IMR-90 (cell line): ENCODE results near the gene ARRB1. TPM values are rescaled to one million over a fixed set of nuclear protein-coding genes. Genes with fewer than 3 reads are reported as not detected.
A peak's percentile ranks its signal among the peaks of the same experiment; 100 is the strongest.

Experiments
- ATAC-seq: fragments of 200-7000 bp; cut with Tn5 transposase; 2 replicates; pipeline ENCODE4 v1.9.1; 2020; ENCODE audit warnings: low read depth, mild to moderate bottlenecking, moderate library complexity
- BruUV-seq: library from RNA; stranded (reverse); fragments of 400-500 nt; replicated peaks from 2 replicates; lab custom pipeline; 2021; lab: Mats Ljungman, UMichigan
- CTCF ChIA-PET: fragments of 300-600 bp; formaldehyde crosslinking; extraction: SDS; loops from one replicate; lab custom pipeline; 2021; ENCODE audit warnings: antibody characterized with exemption; lab: Yijun Ruan, JAX
- POLR2A ChIA-PET: fragments of 300-600 bp; sonication (Branson Sonifier 250); formaldehyde crosslinking; loops from one replicate; lab custom pipeline; 2022; ENCODE audit warnings: antibody characterized with exemption; ENCODE audit not compliant: unreplicated experiment; lab: Charles Lee
- DNase-seq: peaks from one replicate; pipeline ENCODE4 v3.0.0; 2013
- H2AFZ ChIP-seq: replicated peaks from 2 replicates; pipeline ENCODE3; 2013; ENCODE audit warnings: low read length, mild to moderate bottlenecking; ENCODE audit not compliant: poor library complexity
- H2AK5ac ChIP-seq: 2 replicates; pipeline ENCODE4 v1.6.1; 2013; ENCODE audit warnings: low read depth, low read length, inconsistent platforms
- H2AK9ac ChIP-seq: replicated peaks from 2 replicates; pipeline ENCODE3; 2013; ENCODE audit warnings: mild to moderate bottlenecking, low read depth, low read length, moderate library complexity; ENCODE audit not compliant: poor library complexity
- H2BK120ac ChIP-seq: 2 replicates; pipeline ENCODE4 v1.6.1; 2013; ENCODE audit warnings: low read depth, low read length, inconsistent platforms
- H2BK15ac ChIP-seq: 3 replicates; pipeline ENCODE4 v1.6.1; 2013; ENCODE audit warnings: low read depth, low read length, inconsistent platforms
- H2BK20ac ChIP-seq: 2 replicates; pipeline ENCODE4 v1.6.1; 2013; ENCODE audit warnings: low read depth, mild to moderate bottlenecking, inconsistent platforms, low read length, moderate library complexity
- H2BK5ac ChIP-seq: 2 replicates; pipeline ENCODE4 v1.6.1; 2013; ENCODE audit warnings: mild to moderate bottlenecking, low read depth, low read length, inconsistent platforms; ENCODE audit not compliant: poor library complexity, severe bottlenecking
- H3K14ac ChIP-seq: replicated peaks from 2 replicates; pipeline ENCODE4 v1.6.1; 2013; ENCODE audit warnings: low read depth, low read length, inconsistent platforms
- H3K18ac ChIP-seq: 2 replicates; pipeline ENCODE4 v1.6.1; 2013; ENCODE audit warnings: low read depth, low read length, control low read depth
- H3K23ac ChIP-seq: 2 replicates; pipeline ENCODE4 v1.6.1; 2013; ENCODE audit warnings: low read depth, low read length, inconsistent platforms
- H3K27ac ChIP-seq: 2 replicates; pipeline ENCODE4 v1.5.1; 2013; ENCODE audit warnings: mild to moderate bottlenecking, control low read depth, low read length; ENCODE audit not compliant: insufficient read depth
- H3K27me3 ChIP-seq: 2 replicates; pipeline ENCODE4 v1.6.1; 2013; ENCODE audit warnings: low read length; ENCODE audit not compliant: control insufficient read depth, insufficient read depth
- H3K36me3 ChIP-seq: 2 replicates; pipeline ENCODE4 v1.6.1; 2013; ENCODE audit warnings: low read length, mixed read lengths; ENCODE audit not compliant: control insufficient read depth, insufficient read depth
- H3K4ac ChIP-seq: 2 replicates; pipeline ENCODE4 v1.6.1; 2013; ENCODE audit warnings: low read depth, low read length, inconsistent platforms
- H3K4me1 ChIP-seq: 2 replicates; pipeline ENCODE4 v1.6.1; 2013; ENCODE audit warnings: low read length, mixed read lengths; ENCODE audit not compliant: control insufficient read depth, insufficient read depth
- H3K4me2 ChIP-seq: 2 replicates; pipeline ENCODE4 v1.6.1; 2013; ENCODE audit warnings: low read depth, mild to moderate bottlenecking, control low read depth, low read length, moderate library complexity
- H3K4me3 ChIP-seq: 2 replicates; pipeline ENCODE4 v1.5.1; 2013; ENCODE audit warnings: low read depth, mild to moderate bottlenecking, control low read depth, low read length, moderate library complexity; ENCODE audit not compliant: insufficient read depth
- H3K56ac ChIP-seq: 2 replicates; pipeline ENCODE4 v1.6.1; 2013; ENCODE audit warnings: low read length, inconsistent platforms; ENCODE audit not compliant: insufficient read depth; ENCODE audit errors: extremely low read depth
- H3K79me1 ChIP-seq, 2 experiments: 2 replicates each; pipeline ENCODE4 v1.6.1; 2013; ENCODE audit warnings: low read length in 2 of 2, inconsistent platforms in 1 of 2, low read depth in 1 of 2
- H3K9ac ChIP-seq: 2 replicates; pipeline ENCODE4 v1.6.1; 2013; ENCODE audit warnings: low read depth, low read length, control low read depth
- H3K9me1 ChIP-seq: 2 replicates; pipeline ENCODE4 v1.6.1; 2013; ENCODE audit warnings: low read length, inconsistent platforms; ENCODE audit not compliant: insufficient read depth
- H3K9me3 ChIP-seq: 2 replicates; pipeline ENCODE4 v1.6.1; 2013; ENCODE audit warnings: low read length; ENCODE audit not compliant: control insufficient read depth, insufficient read depth
- H4K20me1 ChIP-seq: 2 replicates; pipeline ENCODE4 v1.6.1; 2013; ENCODE audit warnings: low read length, inconsistent platforms; ENCODE audit not compliant: insufficient read depth
- H4K5ac ChIP-seq: 2 replicates; pipeline ENCODE4 v1.6.1; 2013; ENCODE audit warnings: mild to moderate bottlenecking, low read depth, low read length, control low read depth
- H4K8ac ChIP-seq, 2 experiments: 2 replicates each; pipeline ENCODE4 v1.6.1; 2013; ENCODE audit warnings: low read depth in 2 of 2, low read length in 2 of 2, control low read depth in 1 of 2, inconsistent platforms in 1 of 2
- H4K91ac ChIP-seq: 2 replicates; pipeline ENCODE4 v1.6.1; 2013; ENCODE audit warnings: low read depth, low read length, inconsistent platforms; ENCODE audit not compliant: insufficient read depth
- BHLHE40 ChIP-seq: fragments of 150-350 bp; IDR thresholded peaks from 2 replicates; pipeline ENCODE4 v1.6.1; 2016; ENCODE audit warnings: mild to moderate bottlenecking, low read depth, low read length
- CHD1 ChIP-seq: IDR thresholded peaks from 2 replicates; pipeline ENCODE4 v1.6.1; 2012; ENCODE audit warnings: low read depth, low read length, improper control_type of control experiment
- CTCF ChIP-seq: conservative IDR thresholded peaks from 2 replicates; pipeline ENCODE4 v1.5.1; 2012; ENCODE audit warnings: mild to moderate bottlenecking, low read depth, low read length, improper control_type of control experiment
- ELK1 ChIP-seq: fragments of 150-350 bp; IDR thresholded peaks from 2 replicates; pipeline ENCODE4 v1.6.1; 2016; ENCODE audit warnings: low read depth, mild to moderate bottlenecking, low read length, moderate library complexity, borderline replicate concordance
- FOS ChIP-seq: fragments of 150-350 bp; IDR thresholded peaks from 2 replicates; pipeline ENCODE4 v1.6.1; 2016; ENCODE audit warnings: low read depth, low read length
- MAFK ChIP-seq: IDR thresholded peaks from 2 replicates; pipeline ENCODE4 v1.6.1; 2012; ENCODE audit warnings: low read depth, low read length, improper control_type of control experiment
- MAZ ChIP-seq: IDR thresholded peaks from 2 replicates; pipeline ENCODE4 v1.6.1; 2012; ENCODE audit warnings: low read depth, mild to moderate bottlenecking, low read length, improper control_type of control experiment, moderate library complexity, borderline replicate concordance
- NFE2L2 ChIP-seq: fragments of 150-350 bp; IDR thresholded peaks from 2 replicates; pipeline ENCODE4 v1.6.1; 2016; ENCODE audit warnings: low read depth, mild to moderate bottlenecking, low read length
- POLR2A ChIP-seq: IDR thresholded peaks from 2 replicates; pipeline ENCODE4 v1.6.1; 2012; ENCODE audit warnings: mild to moderate bottlenecking, low read depth, low read length
- RAD21 ChIP-seq: IDR thresholded peaks from 2 replicates; pipeline ENCODE4 v1.6.1; 2012; ENCODE audit warnings: low read length, improper control_type of control experiment
- RFX5 ChIP-seq: IDR thresholded peaks from 2 replicates; pipeline ENCODE4 v1.8.0; 2012; ENCODE audit warnings: low read depth, mild to moderate bottlenecking, low read length, moderate library complexity
- WGBS, 2 experiments: methylation state at CpG; one replicate each; pipeline versions ENCODE4 v1.1.5 to v1.1.7; 2013; ENCODE audit warnings: missing lambda C conversion rate in 2 of 2; ENCODE audit not compliant: insufficient read length in 1 of 2; ENCODE audit errors: extremely low coverage in 2 of 2; 5-methylcytosine and 5-hydroxymethylcytosine counted together
- dilution Hi-C: fragments of 300-500 bp; cut with HindIII; formaldehyde crosslinking; loops from one replicate; pipeline ENCODE4 v1.14.3; 2018; ENCODE audit warnings: low sequenced_read_pairs; ENCODE audit not compliant: unreplicated experiment
- in situ Hi-C: fragments of 300-500 bp; cut with MboI; formaldehyde crosslinking; loops from 3 replicates; pipeline ENCODE4 v1.14.3; 2019; ENCODE audit warnings: low sequenced_read_pairs, inconsistent platforms, mixed read lengths
- intact Hi-C: fragments of 100-400 bp; cut with micrococcal nuclease; formaldehyde crosslinking; loops from 2 replicates; pipeline ENCODE4 v1.10.0; 2022
- polyA plus RNA-seq, 3 experiments: library from polyadenylated mRNA; depleted of rRNA; stranded (reverse); fragments of >200 nt; gene quantifications; 2 replicates each; pipeline ENCODE4 v1.2.3, GENCODE V29; 2012; ENCODE audit warnings: low replicate concordance in 1 of 3
- total RNA-seq: library from RNA; depleted of rRNA; stranded (reverse); fragments of >200 nt; gene quantifications from 2 replicates; pipeline ENCODE4 v1.2.3, GENCODE V29; 2012

Gene ARRB1
- total and polyA plus RNA-seq, 2 of the 4 experiments (the other 2 are of a cell fraction): 11.0 to 17.4 TPM

GRCh38 chr11:75268626-75269366 lies 82.7 kb downstream of the ARRB1 start (continued):
- TF ChIP-seq BHLHE40: no peak

DNA sequence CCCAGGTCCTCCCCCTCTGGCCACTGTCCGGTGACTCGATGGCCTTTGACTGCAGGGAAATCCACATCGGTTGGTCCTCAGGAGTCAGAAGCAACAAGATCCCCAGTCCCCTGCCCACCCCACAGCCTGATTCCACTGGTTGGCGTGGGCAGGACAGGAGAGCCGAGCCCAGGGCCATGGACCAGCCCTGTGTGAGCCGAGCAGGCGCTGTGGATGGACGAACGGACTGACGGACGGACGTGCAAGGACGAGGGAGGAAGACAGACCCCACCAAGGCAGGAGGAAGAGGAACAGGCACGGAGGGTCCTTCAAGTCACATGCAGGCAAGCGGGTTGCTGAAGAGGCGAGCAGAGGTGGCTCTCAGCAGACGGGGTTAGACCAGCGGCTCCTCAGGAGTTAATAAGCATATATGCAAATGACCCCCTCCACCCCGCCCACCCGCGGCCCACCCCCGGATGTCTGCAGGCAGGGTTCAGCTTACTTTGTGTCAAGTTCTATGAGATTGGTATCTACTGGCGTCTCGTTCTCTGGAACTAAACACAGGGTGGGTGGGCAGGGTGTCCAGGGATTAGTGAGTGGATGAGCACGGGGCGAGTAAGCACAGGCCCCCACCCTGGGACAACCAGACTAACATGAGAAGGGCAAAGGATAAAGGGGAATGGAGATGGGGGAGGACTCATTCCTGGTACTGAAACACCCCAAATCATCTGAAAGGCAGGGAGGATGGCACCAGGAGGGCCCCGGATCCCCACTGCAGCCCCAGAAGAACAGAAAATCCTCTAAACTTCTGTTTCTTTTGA lies 84.1 kb downstream of the ARRB1 start:
- no peak overlapping the region for H2BK20ac ChIP-seq
- BruUV-seq: no TSS peak
- no peak overlapping the region for H4K8ac ChIP-seq
- H3K27ac ChIP-seq: no peak overlapping the region
- peaks cover 6% of the 10 kb centered on the region; the same call in 1 of the 2 replicates for H3K36me3 ChIP-seq
- no peak overlapping the region for H3K4me2 ChIP-seq
- ChIA-PET POLR2A (no interaction called here), CTCF (no interaction called here)
- H4K20me1 ChIP-seq: no peaks in the 10 kb centered on the region; the same call in 1 of the 2 replicates
- no peak overlapping the region for H4K91ac ChIP-seq
- 92% methylated on average over 10 of the region's 27 CpGs; no CpG with 5 or more reads in 1 of the 2 experiments for WGBS, 2 experiments
- ATAC-seq (no peak), DNase-seq (no peak)
- no peak overlapping the region for H3K23ac ChIP-seq
- H3K56ac ChIP-seq: no peak overlapping the region
- no peak overlapping the region for H2BK15ac ChIP-seq
- dilution Hi-C loops: no loop called here
- H3K9me1 ChIP-seq: no peaks in the 10 kb centered on the region; the same call in 1 of the 2 replicates
- no peak overlapping the region for H3K4ac ChIP-seq
- H3K27me3 ChIP-seq: peaks cover 2% of the 10 kb centered on the region; the same call in 1 of the 2 replicates
- no peak overlapping the region for H2AK5ac ChIP-seq
- no peak overlapping the region for H2AK9ac ChIP-seq
- H3K9me3 ChIP-seq: no peaks in the 10 kb centered on the region
- in situ Hi-C loops: no loop called here
- no peak overlapping the region for H2BK5ac ChIP-seq
- H4K5ac ChIP-seq: no peak overlapping the region
- no peaks in the 10 kb centered on the region for H3K79me1 ChIP-seq
- H3K14ac ChIP-seq: no peak overlapping the region
- no peak overlapping the region for H3K18ac ChIP-seq
- no peak overlapping the region for H3K9ac ChIP-seq
- intact Hi-C loops: no loop called here
- H2AFZ ChIP-seq: peak overlapping the region; percentile 14
- H3K4me1 ChIP-seq: no peaks in the 10 kb centered on the region; the same call in 1 of the 2 replicates
- H3K4me3 ChIP-seq: no peak overlapping the region
- no peak overlapping the region for H2BK120ac ChIP-seq
- no peak for TF ChIP-seq CTCF
- TF ChIP-seq CHD1: no peak
- TF ChIP-seq ELK1: no peak
- no peak for TF ChIP-seq MAFK
- no peak for TF ChIP-seq NFE2L2
- TF ChIP-seq POLR2A: no peak
- no peak for TF ChIP-seq RFX5
- no peak for TF ChIP-seq FOS
- TF ChIP-seq MAZ: no peak
- no peak for TF ChIP-seq RAD21
